GM21360 (cell line): ENCODE measurements around the gene PINK1.
"Not testable (repeated sequence)": the region's sequence is repeated elsewhere in the genome, so short reads cannot be mapped to it uniquely, and the experiment has no call there.

Experiments used
- ATAC-seq: cut with Tn5 transposase; IDR thresholded peaks from one replicate; pipeline ENCODE4 v1.9.1; 2021; ENCODE audit warnings: mild to moderate bottlenecking, moderate library complexity; ENCODE audit not compliant: unreplicated experiment

Gene PINK1

DNA sequence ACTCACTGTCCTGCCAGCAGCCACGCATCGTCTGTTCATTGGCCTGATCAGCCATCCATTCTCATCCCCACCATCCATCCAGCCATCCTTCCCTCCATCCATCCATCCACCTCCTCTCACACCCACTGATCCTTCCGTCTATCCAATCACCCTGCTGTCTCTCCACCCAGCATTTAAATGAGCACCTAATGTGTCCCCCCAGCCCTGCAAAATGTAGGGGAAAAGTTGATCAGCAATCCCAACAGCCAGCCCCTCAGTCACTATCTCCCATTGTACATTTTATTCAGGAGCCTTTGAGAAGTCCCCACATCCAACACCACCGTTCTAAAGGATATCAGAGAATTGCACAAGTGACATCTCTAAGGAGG, 39.0 kb downstream of the PINK1 start:
- ATAC-seq: no peak

DNA sequence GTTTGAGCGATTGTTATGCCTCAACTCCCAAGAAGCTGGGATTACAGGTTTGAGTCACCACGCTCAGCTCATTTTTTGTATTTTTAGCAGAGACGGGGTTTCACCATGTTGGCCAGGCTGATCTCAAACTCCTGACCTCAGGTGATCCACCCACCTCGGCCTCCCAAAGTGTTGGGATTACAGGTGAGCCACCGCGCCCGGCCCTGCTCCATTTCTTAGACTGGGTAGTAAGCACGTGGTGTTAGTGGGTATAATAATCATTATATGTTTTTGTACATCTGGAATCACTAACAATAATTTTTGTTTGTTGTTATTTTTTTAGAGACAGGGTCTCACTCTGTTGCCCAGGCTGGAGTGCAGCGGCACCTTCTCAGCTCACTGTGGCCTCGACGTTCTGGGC, 40.4 kb downstream of the PINK1 start:
- ATAC-seq: not testable (repeated sequence)

GRCh38 chr1:20678599-20678998, 45.3 kb downstream of the PINK1 start:
- ATAC-seq: no peak

- ATAC-seq: no peak
Measured at GRCh38 chr1:20680269-20680668, 47.0 kb downstream of the PINK1 start.

- ATAC-seq: no peak
Measured at GRCh38 chr1:20681999-20682398, 48.7 kb downstream of the PINK1 start.

GRCh38 chr1:20682571-20683236, 49.4 kb downstream of the PINK1 start:
- ATAC-seq: no peak

GRCh38 chr1:20683614-20684013, 50.4 kb downstream of the PINK1 start:
- no peak for ATAC-seq

DNA sequence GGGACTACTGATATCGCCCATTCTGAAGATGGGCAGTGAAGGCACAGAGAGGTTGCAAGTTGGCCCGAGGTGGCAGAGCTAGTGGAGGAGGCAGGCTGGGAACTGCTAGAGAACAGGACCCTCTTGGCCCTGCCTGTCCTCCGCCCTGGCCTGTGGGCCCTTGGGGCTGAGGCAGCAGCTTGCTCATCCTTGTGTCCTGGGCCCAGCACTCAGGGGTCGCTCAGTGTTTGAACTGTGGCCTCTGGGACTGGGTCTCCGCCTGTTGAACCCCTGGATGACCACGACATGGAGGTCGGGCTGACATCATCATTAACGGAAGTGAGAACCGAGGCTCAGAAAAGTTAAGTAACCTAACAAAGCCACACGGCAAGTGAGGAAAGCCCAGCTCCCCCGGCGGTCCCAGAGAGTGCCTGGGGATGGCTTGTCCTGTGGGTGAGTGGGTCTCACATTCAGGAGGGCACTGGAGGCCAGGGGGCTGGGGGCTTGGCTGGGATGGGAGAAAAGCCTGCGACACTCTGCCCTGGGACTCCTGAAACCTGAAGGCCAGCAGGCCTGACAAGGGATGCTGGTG, 50.9 kb downstream of the PINK1 start:
- ATAC-seq: no peak

DNA sequence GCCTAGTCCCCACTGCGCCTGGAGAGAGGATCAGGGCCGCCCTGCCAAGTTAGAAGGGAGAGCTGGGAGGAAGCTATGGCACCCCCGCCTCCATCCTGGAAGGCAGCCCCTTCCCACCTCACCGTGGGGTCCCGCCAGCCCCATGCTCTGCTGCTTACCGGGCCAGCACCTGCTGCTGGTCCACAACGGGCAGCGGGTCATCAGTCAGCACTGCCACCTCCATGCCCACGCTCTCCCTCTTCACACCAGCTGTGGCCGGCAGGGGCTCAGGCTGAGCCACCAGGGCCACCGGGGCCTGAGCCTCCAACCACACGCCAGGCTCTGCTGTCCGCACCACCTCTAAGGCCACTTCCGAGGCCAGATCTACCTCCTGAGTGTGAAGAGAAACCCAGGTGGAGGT, 51.4 kb downstream of the PINK1 start:
- ATAC-seq: no peak

DNA sequence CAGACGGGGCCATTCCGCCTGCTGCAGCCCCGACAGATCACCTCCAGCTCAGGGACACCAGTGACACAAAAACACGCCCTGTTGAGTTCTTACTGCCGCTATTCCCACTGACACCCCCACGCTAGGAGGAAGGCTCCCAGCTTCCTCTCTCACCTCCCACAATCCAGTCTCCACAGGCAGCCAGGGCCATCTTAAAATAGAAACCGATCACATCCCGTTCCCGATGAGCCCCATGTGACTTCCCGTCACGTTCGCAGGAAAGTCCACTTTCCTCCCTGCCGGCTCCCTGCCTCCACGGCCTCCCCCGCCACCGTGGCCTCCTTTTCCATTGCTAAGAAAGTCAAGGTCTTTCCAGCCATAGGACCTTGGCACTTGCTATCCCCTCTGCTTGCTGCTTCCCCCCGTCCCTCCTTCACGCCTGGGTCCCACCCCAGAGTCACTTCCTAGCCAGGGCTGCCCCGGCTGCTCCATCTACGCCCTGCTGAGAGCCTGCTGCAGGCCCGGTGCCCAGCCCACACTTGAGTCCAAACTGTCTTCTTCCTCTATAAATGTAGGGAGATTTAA, 51.9 kb downstream of the PINK1 start:
- no peak for ATAC-seq

DNA sequence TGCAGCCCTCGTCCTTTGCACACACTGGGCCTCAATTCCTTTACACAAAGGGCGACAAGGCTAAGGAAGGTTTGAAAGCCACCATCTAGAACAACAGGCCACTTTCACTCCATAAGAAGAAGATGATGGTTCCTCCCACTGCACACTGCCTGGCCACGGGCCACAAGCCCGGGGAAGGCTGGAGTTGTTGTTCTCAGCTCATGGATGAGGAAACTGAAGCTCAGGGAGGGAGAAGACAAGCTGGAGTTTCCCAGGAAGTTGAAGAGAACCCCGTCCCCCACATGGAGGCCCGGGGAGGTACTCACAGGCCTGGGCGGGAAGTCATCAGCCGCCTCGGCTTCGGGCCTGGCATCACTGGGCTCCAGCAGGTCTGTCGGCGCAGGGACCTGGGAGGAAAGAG, 52.5 kb downstream of the PINK1 start:
- no peak for ATAC-seq

GRCh38 chr1:20686883-20687725, 53.8 kb downstream of the PINK1 start:
- no peak for ATAC-seq

- no peak for ATAC-seq
Measured at GRCh38 chr1:20689645-20690056, 56.4 kb downstream of the PINK1 start.

DNA sequence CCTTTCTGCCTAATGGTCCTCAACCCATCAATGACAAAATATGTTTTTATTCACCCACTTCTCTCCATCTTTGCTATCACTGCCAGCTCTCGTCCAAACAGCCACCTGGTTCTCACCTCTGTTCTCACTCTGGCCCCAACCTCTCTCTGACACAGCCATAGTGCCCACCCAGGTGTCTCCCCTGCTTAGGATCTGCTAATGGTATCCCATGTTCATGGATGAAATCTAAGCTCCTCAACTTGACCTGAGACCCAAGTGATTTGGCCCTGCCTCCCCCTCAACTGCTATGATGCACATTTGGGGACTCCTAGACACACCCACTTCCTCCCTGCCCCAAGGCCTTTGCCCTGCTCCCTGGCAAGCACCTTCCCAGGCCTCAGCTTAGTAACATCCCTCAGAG, 58.6 kb downstream of the PINK1 start:
- ATAC-seq: no peak

- no peak for ATAC-seq
Measured at GRCh38 chr1:20693623-20694022, 60.4 kb downstream of the PINK1 start.

DNA sequence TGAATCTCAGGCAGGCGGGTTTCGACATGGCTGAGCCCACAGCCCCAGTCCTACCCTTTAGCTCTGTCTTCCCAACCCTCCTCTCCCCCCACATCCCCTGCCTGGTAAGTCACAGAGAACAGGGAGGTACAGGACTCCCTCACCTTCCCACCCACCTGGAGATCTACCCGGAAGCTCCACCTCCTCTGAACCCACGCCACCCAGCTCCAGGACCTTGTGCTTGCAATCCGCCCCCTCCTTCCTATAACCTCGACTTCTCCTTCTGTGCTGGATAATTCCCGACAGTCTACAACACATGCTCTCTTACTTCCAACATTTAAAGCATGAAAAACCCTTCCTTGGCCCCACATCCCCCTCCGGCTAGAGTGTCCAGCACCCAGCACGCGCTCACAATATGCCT, 62.3 kb downstream of the PINK1 start:
- no peak for ATAC-seq

DNA sequence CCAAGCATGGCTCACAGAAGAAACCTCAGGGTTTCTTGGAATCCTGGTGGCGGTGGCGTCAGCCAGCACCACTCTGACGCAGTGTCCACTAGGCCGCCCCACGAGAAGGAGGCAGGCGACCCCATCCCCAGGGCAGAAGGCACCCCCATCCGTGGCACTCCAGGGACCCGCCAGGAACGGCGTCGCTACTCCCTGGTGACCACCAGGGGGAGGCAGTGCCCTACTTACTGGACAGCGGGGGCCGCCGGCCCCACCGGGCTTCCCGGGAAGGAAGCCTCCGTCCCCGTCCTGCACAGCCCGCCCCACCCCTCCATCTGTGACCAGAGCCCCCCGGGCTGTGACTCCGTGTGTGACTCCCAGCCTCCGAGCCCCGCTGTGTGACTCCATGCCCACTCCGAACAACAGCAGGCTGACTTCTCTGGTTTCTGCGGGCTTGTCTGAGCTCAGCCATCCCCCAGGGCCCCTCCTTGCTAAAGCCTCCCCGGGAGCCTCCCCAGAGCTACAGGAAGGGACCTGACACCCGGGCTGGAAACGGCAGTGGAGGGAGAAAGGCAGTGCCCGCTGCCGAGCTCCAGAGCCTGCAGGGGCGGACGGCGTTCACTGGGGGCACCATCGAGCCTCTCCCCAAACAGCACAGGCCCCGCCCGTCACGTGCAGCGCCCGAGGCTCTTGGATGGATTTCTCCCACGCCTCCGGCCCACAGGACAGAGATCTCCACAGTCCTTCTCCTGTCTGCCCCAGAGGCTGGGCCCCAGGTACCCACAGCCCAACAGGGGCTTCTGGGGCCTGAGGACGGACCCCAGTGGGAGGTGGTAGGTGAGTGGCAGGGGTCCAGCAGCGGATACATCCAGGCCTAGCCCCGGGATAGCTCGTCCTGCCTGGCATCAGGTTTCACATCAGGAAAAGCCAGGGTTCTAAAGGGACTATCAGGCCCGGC, 63.4 kb downstream of the PINK1 start:
- peak; percentile 52 for ATAC-seq

DNA sequence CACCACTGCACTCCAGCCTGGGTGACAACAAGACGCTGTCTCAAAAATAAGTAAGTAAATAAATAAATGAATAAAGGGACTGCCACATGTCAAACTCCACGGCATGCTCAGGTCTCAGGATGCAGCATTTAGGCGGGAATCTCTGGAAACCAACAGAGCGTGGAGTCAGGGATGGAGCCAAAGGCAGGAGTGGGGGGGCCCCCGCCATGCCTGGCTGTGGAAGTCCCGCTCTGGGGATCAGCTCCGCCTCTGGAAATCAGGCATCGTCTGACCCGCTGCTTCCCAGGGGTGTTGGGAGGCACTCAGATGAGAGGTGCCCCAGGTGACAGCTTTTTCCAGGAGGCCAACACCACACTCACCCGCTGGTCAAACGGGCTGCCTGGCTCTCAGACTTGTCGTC, 64.3 kb downstream of the PINK1 start:
- no peak for ATAC-seq

DNA sequence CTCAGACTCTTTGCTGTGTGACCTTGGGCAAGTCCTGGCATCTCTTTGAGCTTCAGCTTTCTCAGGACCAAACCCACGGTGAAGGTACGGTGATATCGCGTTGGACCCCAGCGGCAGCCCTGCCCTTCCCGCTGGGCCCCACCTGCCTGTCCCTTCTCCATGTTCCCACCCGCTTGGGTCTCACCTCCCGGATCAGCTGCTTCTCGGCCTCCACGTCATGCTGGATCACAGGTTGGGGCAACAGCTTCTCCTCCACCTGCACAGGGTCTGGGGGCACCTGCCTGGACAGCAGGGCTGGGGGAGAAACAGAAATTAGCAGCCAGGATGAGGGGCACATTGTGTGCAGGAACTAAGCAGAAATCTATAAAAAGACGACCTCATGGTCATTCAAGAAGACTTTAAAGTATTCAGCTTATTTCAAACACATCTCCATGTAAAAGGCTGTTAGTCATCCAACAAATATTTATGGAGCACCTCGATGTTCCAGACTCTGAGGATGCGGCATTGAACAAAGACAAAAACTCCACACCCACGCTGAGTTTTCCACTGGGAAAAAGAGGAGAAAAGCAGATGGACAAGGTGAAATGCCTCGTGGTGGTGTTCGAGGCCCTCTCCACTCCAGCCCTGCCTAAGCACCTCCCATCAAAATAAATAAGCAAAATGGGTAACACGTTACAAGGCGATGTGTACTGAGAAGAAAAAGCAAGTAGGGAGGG, 65.1 kb downstream of the PINK1 start:
- ATAC-seq: no peak

GRCh38 chr1:20699558-20699957, 66.3 kb downstream of the PINK1 start:
- ATAC-seq: no peak
